Neural cell (in vitro differentiated cells): ENCODE results near the gene ZBTB9. TPM values are rescaled to one million over a fixed set of nuclear protein-coding genes. Genes with fewer than 3 reads are reported as not detected.
A peak's percentile ranks its signal among the peaks of the same experiment; 100 is the strongest.

Experiments used
- H2AFZ ChIP-seq: fragments of 200-600, 300-800 bp; sonication (generic), shearing (Covaris generic); 2 replicates; pipeline ENCODE4 v1.6.0; 2014; ENCODE audit warnings: low read depth, mild to moderate bottlenecking, antibody characterized with exemption, low read length, moderate library complexity
- H3F3A ChIP-seq: fragments of 200-600 bp; shearing (Covaris generic); 2 replicates; pipeline ENCODE4 v1.6.1; 2016; ENCODE audit warnings: mild to moderate bottlenecking, moderate library complexity, mixed read lengths, antibody characterized with exemption, low read length; ENCODE audit not compliant: insufficient read depth, poor library complexity, severe bottlenecking
- H3K27ac ChIP-seq: fragments of 200-600, 300-800 bp; sonication (generic), shearing (Covaris generic); 2 replicates; pipeline ENCODE4 v1.5.1; 2014; ENCODE audit warnings: mild to moderate bottlenecking, low read length, moderate library complexity
- H3K27me3 ChIP-seq: fragments of 300-800, 200-600 bp; sonication (generic), shearing (Covaris generic); 2 replicates; pipeline ENCODE4 v1.6.0; 2014; ENCODE audit warnings: mild to moderate bottlenecking, low read depth, low read length, moderate library complexity; ENCODE audit not compliant: insufficient read depth
- H3K36me3 ChIP-seq: fragments of 300-800, 200-600 bp; sonication (generic), shearing (Covaris generic); 2 replicates; pipeline ENCODE4 v1.5.1; 2014; ENCODE audit warnings: mild to moderate bottlenecking, antibody characterized with exemption, low read length, moderate library complexity; ENCODE audit not compliant: insufficient read depth
- H3K4me2 ChIP-seq: fragments of 300-800, 200-600 bp; sonication (generic), shearing (Covaris generic); 2 replicates; pipeline ENCODE4 v1.6.0; 2014; ENCODE audit warnings: mild to moderate bottlenecking, low read length
- H3K4me3 ChIP-seq: fragments of 300-800, 200-600 bp; sonication (generic), shearing (Covaris generic); 2 replicates; pipeline ENCODE4 v1.5.1; 2014; ENCODE audit warnings: mild to moderate bottlenecking, low read length, moderate library complexity
- H3K79me2 ChIP-seq: fragments of 200-600 bp; shearing (Covaris generic); replicated peaks from 2 replicates; pipeline ENCODE4 v1.6.0; 2014; ENCODE audit warnings: mild to moderate bottlenecking, low read length, moderate library complexity; ENCODE audit not compliant: insufficient read depth
- H3K9ac ChIP-seq: fragments of 300-800, 200-600 bp; sonication (generic), shearing (Covaris generic); 2 replicates; pipeline ENCODE4 v1.6.1; 2016; ENCODE audit warnings: mild to moderate bottlenecking, low read length, mixed read lengths
- H3K9me2 ChIP-seq: fragments of 200-600 bp; shearing (Covaris generic); 2 replicates; pipeline ENCODE4 v1.6.1; 2016; ENCODE audit warnings: mild to moderate bottlenecking, low read length, mixed read lengths; ENCODE audit not compliant: insufficient read depth
- H3K9me3 ChIP-seq: fragments of 200-600, 300-800 bp; sonication (generic), shearing (Covaris generic); 2 replicates; pipeline ENCODE4 v1.6.1; 2016; ENCODE audit warnings: mild to moderate bottlenecking, mixed run types, low read length, moderate library complexity, mixed read lengths
- H4K20me1 ChIP-seq: fragments of 200-600 bp; shearing (Covaris generic); 2 replicates; pipeline ENCODE4 v1.6.1; 2016; ENCODE audit warnings: mild to moderate bottlenecking, mixed run types; ENCODE audit not compliant: insufficient read depth
- CTCF ChIP-seq: fragments of 450-650 bp; IDR thresholded peaks from 2 replicates; pipeline ENCODE4 v1.5.1; 2014; ENCODE audit warnings: antibody characterized with exemption, mild to moderate bottlenecking, moderate library complexity; ENCODE audit not compliant: poor library complexity, severe bottlenecking
- EP300 ChIP-seq: fragments of 450-650 bp; conservative IDR thresholded peaks from 2 replicates; pipeline ENCODE4 v1.6.1; 2014; ENCODE audit warnings: antibody characterized with exemption, mild to moderate bottlenecking, moderate library complexity; ENCODE audit not compliant: poor library complexity, severe bottlenecking
- EZH2 ChIP-seq: fragments of 200-600, 300-800 bp; shearing (Covaris generic), sonication (generic); IDR thresholded peaks from 2 replicates; pipeline ENCODE4 v1.6.1; 2014; ENCODE audit warnings: antibody characterized with exemption, low read length, borderline replicate concordance, mild to moderate bottlenecking; ENCODE audit not compliant: insufficient read depth, poor library complexity, severe bottlenecking
- MXI1 ChIP-seq: fragments of 450-650 bp; conservative IDR thresholded peaks from 2 replicates; pipeline ENCODE4 v1.6.1; 2014; ENCODE audit warnings: antibody characterized with exemption, mild to moderate bottlenecking; ENCODE audit not compliant: poor library complexity, severe bottlenecking
- POLR2AphosphoS5 ChIP-seq: IDR thresholded peaks from 2 replicates; pipeline ENCODE4 v1.6.1; 2012
- RAD21 ChIP-seq: fragments of 450-650 bp; conservative IDR thresholded peaks from 2 replicates; pipeline ENCODE4 v1.6.1; 2014; ENCODE audit warnings: antibody characterized with exemption, mild to moderate bottlenecking, moderate library complexity
- REST ChIP-seq: IDR thresholded peaks from 2 replicates; pipeline ENCODE4 v1.6.1; 2012; ENCODE audit warnings: borderline replicate concordance
- SMC3 ChIP-seq: fragments of 450-650 bp; conservative IDR thresholded peaks from 2 replicates; pipeline ENCODE4 v1.6.1; 2014; ENCODE audit warnings: antibody characterized with exemption, mild to moderate bottlenecking, moderate library complexity; ENCODE audit not compliant: poor library complexity
- TAF1 ChIP-seq: IDR thresholded peaks from 2 replicates; pipeline ENCODE4 v1.6.1; 2012; ENCODE audit warnings: low read depth
- polyA plus RNA-seq: library from polyadenylated mRNA; depleted of rRNA; stranded (reverse); fragments of >200 nt; gene quantifications from 2 replicates; pipeline ENCODE4 v1.2.3, GENCODE V29; 2014

Gene ZBTB9
- polyA plus RNA-seq, 1 donor from 2014 or later: 7.7 TPM

- H3K36me3 ChIP-seq: no peaks in the 10 kb centered on the region
- TF ChIP-seq CTCF: peak; percentile 14
- TF ChIP-seq TAF1: no peak
- no peak for TF ChIP-seq EZH2
- no peak for TF ChIP-seq EP300
- H3K4me2 ChIP-seq: no peak overlapping the region
- H3K4me3 ChIP-seq: no peak overlapping the region
- no peak overlapping the region for H3K9ac ChIP-seq
- H3K9me3 ChIP-seq: no peaks in the 10 kb centered on the region
- no peaks in the 10 kb centered on the region for H3K27me3 ChIP-seq
- no peak overlapping the region for H2AFZ ChIP-seq
- H3K27ac ChIP-seq: no peak overlapping the region
- no peaks in the 10 kb centered on the region for H3K79me2 ChIP-seq
- H3F3A ChIP-seq: no peaks in the 10 kb centered on the region
- no peaks in the 10 kb centered on the region for H4K20me1 ChIP-seq
- no peaks in the 10 kb centered on the region for H3K9me2 ChIP-seq
Measured at GRCh38 chr6:33490198-33490597, 35.8 kb downstream of the ZBTB9 start.

GRCh38 chr6:33490621-33491020 is 36.2 kb downstream of the ZBTB9 start:
- Histone ChIP-seq H3K79me2 (no peaks in the 10 kb centered on the region), H3K4me2 (no peak overlapping the region), H2AFZ (no peak overlapping the region), H3K27ac (no peak overlapping the region), H3K27me3 (no peaks in the 10 kb centered on the region), H3K36me3 (no peaks in the 10 kb centered on the region), H3K4me3 (no peak overlapping the region), H3K9me2 (no peaks in the 10 kb centered on the region), H3K9ac (no peak overlapping the region), H4K20me1 (no peaks in the 10 kb centered on the region), H3F3A (no peaks in the 10 kb centered on the region), H3K9me3 (no peaks in the 10 kb centered on the region)
- no peak for TF ChIP-seq RAD21
- TF ChIP-seq MXI1: no peak
- no peak for TF ChIP-seq POLR2AphosphoS5
- no peak for TF ChIP-seq EP300
- TF ChIP-seq TAF1: no peak
- TF ChIP-seq EZH2: no peak

GRCh38 chr6:33492093-33492492 is 37.7 kb downstream of the ZBTB9 start:
- Histone ChIP-seq H3K27me3 (no peaks in the 10 kb centered on the region), H3K79me2 (no peaks in the 10 kb centered on the region), H3K4me2 (no peak overlapping the region), H2AFZ (no peak overlapping the region), H3K27ac (no peak overlapping the region), H4K20me1 (no peaks in the 10 kb centered on the region), H3K9me2 (no peaks in the 10 kb centered on the region), H3F3A (no peaks in the 10 kb centered on the region), H3K4me3 (no peak overlapping the region), H3K9ac (no peak overlapping the region), H3K36me3 (no peaks in the 10 kb centered on the region), H3K9me3 (no peaks in the 10 kb centered on the region)
- TF ChIP-seq EZH2 (no peak), REST (no peak), MXI1 (no peak), CTCF (no peak), SMC3 (no peak), TAF1 (no peak), POLR2AphosphoS5 (no peak), EP300 (no peak), RAD21 (no peak)
